ENCODE data around the gene SLC6A12.

The SLC6A12 gene

GRCh38 chr12:176321-177181 lies 37.4 kb downstream of the SLC6A12 start:
- H3K27ac ChIP-seq (replicated peaks) = no peak overlapping the region
- DNase-seq (ENCODE audit: low read depth in 1 of 2, low spot score in 1 of 2) = no peak
- TF ChIP-seq GABPA (IDR thresholded peaks at IDR 0.05; ENCODE audit: low read depth) (no peak), SPI1 (IDR thresholded peaks at IDR 0.05; ENCODE audit: borderline replicate concordance, low read depth) (no peak), CTCF (IDR thresholded peaks at IDR 0.05; ENCODE audit: insufficient read depth, low read length) (no peak), POLR2AphosphoS5 (IDR thresholded peaks at IDR 0.05; ENCODE audit: low read depth) (no peak), REST (IDR thresholded peaks at IDR 0.05; ENCODE audit: insufficient replicate concordance, low read depth) (no peak)
- no peak overlapping the region for H3K4me3 ChIP-seq (replicated peaks; ENCODE audit: insufficient read depth, low read length)
- H3K27me3 ChIP-seq (ENCODE audit: insufficient read depth, poor library complexity, severe bottlenecking) = no peaks in the 10 kb centered on the region

- DNase-seq (ENCODE audit: low read depth in 1 of 2, low spot score in 1 of 2) = no peak
- TF ChIP-seq GABPA (IDR thresholded peaks at IDR 0.05; ENCODE audit: low read depth) (no peak), REST (IDR thresholded peaks at IDR 0.05; ENCODE audit: insufficient replicate concordance, low read depth) (no peak), POLR2AphosphoS5 (IDR thresholded peaks at IDR 0.05; ENCODE audit: low read depth) (no peak), SPI1 (IDR thresholded peaks at IDR 0.05; ENCODE audit: borderline replicate concordance, low read depth) (no peak), CTCF (IDR thresholded peaks at IDR 0.05; ENCODE audit: insufficient read depth, low read length) (no peak)
- H3K4me3 ChIP-seq (replicated peaks; ENCODE audit: insufficient read depth, low read length) = no peak overlapping the region
- H3K27me3 ChIP-seq (ENCODE audit: insufficient read depth, poor library complexity, severe bottlenecking) = no peaks in the 10 kb centered on the region
- no peak overlapping the region for H3K27ac ChIP-seq (replicated peaks)
Observed at GRCh38 chr12:175759-176158, 38.2 kb downstream of the SLC6A12 start.

GRCh38 chr12:175250-175649 lies 38.7 kb downstream of the SLC6A12 start:
- H3K27me3 ChIP-seq (ENCODE audit: insufficient read depth, poor library complexity, severe bottlenecking) = no peaks in the 10 kb centered on the region
- DNase-seq (ENCODE audit: low read depth in 1 of 2, low spot score in 1 of 2) = no peak
- TF ChIP-seq CTCF (IDR thresholded peaks at IDR 0.05; ENCODE audit: insufficient read depth, low read length) (no peak), POLR2AphosphoS5 (IDR thresholded peaks at IDR 0.05; ENCODE audit: low read depth) (no peak), SPI1 (IDR thresholded peaks at IDR 0.05; ENCODE audit: borderline replicate concordance, low read depth) (no peak), REST (IDR thresholded peaks at IDR 0.05; ENCODE audit: insufficient replicate concordance, low read depth) (no peak), GABPA (IDR thresholded peaks at IDR 0.05; ENCODE audit: low read depth) (no peak)
- H3K4me3 ChIP-seq (replicated peaks; ENCODE audit: insufficient read depth, low read length) = no peak overlapping the region
- H3K27ac ChIP-seq (replicated peaks) = no peak overlapping the region

Data from HL-60 (cell line).